Breast epithelium (tissue), 4 donors: ENCODE results near the gene MARVELD1. TPM values are rescaled to one million over a fixed set of nuclear protein-coding genes. Genes with fewer than 3 reads are reported as not detected.

Experiments used
- DNase-seq, 2 donors: peaks; one replicate each; pipeline ENCODE4 v3.0.0-alpha.2; 2019; ENCODE audit warnings: low spot score in 2 of 2
- H3K27ac ChIP-seq, 2 donors: fragments of 200-600 bp; sonication (generic) in 1 of 2; one replicate each; pipeline ENCODE4 v1.5.1; 2016 to 2019; ENCODE audit warnings: mild to moderate bottlenecking in 1 of 2
- H3K27me3 ChIP-seq, 2 donors: fragments of 200-600 bp; sonication (generic) in 1 of 2; one replicate each; pipeline versions ENCODE4 v1.5.1 to v1.6.0; 2017 to 2019; ENCODE audit warnings: control low read depth in 1 of 2, mild to moderate bottlenecking in 1 of 2
- H3K36me3 ChIP-seq: fragments of 200-600 bp; one replicate; pipeline ENCODE4 v1.5.1; 2019
- H3K4me1 ChIP-seq, 2 donors: fragments of 200-600 bp; sonication (generic); one replicate each; pipeline ENCODE4 v1.5.1; 2016 to 2019; ENCODE audit warnings: control low read depth in 1 of 2
- H3K4me3 ChIP-seq, 3 donors: fragments of 200-600 bp; sonication (generic); 1 replicate in 2 of 3; 2 replicates in 1 of 3; pipeline ENCODE4 v1.5.1; 2016 to 2019; ENCODE audit warnings: mild to moderate bottlenecking in 3 of 3, moderate library complexity in 2 of 3
- H3K9me3 ChIP-seq, 2 donors: fragments of 200-600 bp; sonication (generic) in 1 of 2; one replicate each; pipeline ENCODE4 v1.5.1; 2016 to 2019; ENCODE audit warnings: control low read depth in 1 of 2
- POLR2A ChIP-seq: fragments of 450-650 bp; IDR thresholded peaks from one replicate; pipeline ENCODE4 v1.6.1; 2016; ENCODE audit warnings: antibody characterized with exemption, mild to moderate bottlenecking, moderate library complexity
- POLR2AphosphoS5 ChIP-seq, 3 donors: sonication (generic); formaldehyde crosslinking; IDR thresholded peaks; one replicate each; pipeline ENCODE4 v1.6.1; 2017; ENCODE audit warnings: antibody characterized with exemption in 3 of 3
- intact Hi-C: fragments of 100-400 bp; cut with DNase I; formaldehyde crosslinking; loops from one replicate; pipeline ENCODE4 v1.15.1; 2023; ENCODE audit warnings: low total_unique reads
- total RNA-seq, 3 donors: library from RNA; depleted of rRNA; stranded (reverse); fragments of >200 nt; gene quantifications; one replicate each; pipeline ENCODE4 v1.1.0, GENCODE V29; 2016
- TF ChIP-seq, protein P1 (sequence below), 3 donors: fragments of 450-650 bp; IDR thresholded peaks; one replicate each; pipeline ENCODE4 v1.5.1; 2016 to 2017; ENCODE audit warnings: antibody characterized with exemption in 3 of 3, mild to moderate bottlenecking in 3 of 3, moderate library complexity in 3 of 3

MARVELD1 gene
- total RNA-seq, 3 donors from 2014 or later, result 13.4 to 19.8 (median 16.2) TPM

DNA sequence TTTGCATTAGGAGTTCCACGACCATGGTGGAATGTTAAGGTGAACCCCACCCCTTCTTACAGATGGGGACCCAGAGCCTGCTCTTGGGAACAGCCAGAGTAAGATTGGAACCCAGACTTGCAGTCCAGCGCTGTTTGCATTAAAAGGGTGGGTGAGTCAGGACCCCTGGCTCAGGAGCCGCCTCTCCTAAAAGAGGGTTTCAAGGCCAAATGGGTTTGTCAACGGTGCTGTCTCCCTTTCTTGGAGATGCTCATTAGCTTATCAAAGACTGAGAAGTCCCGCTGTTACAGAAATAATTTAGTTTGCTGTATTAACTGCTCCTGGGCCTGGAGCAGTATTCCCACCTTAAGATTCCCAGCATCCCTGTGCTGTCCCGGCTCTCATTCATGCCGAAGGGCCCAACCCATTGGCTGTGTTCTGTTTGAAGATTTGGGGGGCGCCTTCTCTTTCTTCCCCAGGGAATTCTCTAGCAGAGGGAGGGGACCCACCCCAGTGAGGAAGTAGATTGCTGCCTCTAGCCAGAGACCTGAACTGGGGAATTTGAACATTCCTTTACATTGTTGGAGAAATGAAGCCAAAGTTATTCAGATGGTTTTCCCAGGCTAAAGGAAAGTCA, 1.8 kb downstream of the MARVELD1 start:
- DNase-seq, result no peak
- Histone ChIP-seq H3K27me3 (no peaks in the 10 kb centered on the region), H3K4me3 (peak overlapping the region; percentile 53 to 89 (median 75)), H3K9me3 (no peaks in the 10 kb centered on the region), H3K36me3 (no peaks in the 10 kb centered on the region), H3K27ac (peak overlapping the region; percentile 92 to 93), H3K4me1 (peaks cover 15 to 21% of the 10 kb centered on the region in 2 donors)
- intact Hi-C loops, result loop anchor here (5.0 to 10.0 kb wide), 2 partner anchors 1128 to 1539 kb away; partner anchors contain the start of gene TM9SF3
- TF ChIP-seq, protein P1, sequence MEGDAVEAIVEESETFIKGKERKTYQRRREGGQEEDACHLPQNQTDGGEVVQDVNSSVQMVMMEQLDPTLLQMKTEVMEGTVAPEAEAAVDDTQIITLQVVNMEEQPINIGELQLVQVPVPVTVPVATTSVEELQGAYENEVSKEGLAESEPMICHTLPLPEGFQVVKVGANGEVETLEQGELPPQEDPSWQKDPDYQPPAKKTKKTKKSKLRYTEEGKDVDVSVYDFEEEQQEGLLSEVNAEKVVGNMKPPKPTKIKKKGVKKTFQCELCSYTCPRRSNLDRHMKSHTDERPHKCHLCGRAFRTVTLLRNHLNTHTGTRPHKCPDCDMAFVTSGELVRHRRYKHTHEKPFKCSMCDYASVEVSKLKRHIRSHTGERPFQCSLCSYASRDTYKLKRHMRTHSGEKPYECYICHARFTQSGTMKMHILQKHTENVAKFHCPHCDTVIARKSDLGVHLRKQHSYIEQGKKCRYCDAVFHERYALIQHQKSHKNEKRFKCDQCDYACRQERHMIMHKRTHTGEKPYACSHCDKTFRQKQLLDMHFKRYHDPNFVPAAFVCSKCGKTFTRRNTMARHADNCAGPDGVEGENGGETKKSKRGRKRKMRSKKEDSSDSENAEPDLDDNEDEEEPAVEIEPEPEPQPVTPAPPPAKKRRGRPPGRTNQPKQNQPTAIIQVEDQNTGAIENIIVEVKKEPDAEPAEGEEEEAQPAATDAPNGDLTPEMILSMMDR (IDR thresholded peaks at IDR 0.05), result no peak

DNA sequence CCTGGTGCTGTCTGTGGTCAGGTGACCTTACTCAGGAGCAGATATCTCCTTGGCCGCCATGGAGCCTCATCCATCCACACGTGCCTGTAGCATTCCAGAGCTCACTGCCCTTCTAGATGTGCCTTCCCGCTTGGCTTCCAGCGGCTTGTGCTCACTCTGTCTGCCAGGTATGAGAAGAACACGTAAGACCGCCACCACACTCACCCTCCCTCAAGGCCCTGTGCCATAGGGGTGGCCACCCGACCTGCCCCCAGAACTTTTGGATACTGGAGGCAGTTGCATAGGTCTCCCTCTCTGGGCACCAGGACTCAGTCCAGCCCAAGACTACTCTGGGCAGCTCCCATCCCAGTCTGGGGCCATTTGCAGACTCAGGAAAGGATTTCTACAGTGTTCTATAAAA, 4.1 kb downstream of the MARVELD1 start:
- DNase-seq, result no peak
- Histone ChIP-seq H3K27me3 (no peaks in the 10 kb centered on the region), H3K4me3 (peak overlapping the region in 1 of 3 donors; percentile 41), H3K9me3 (no peaks in the 10 kb centered on the region), H3K27ac (peak overlapping the region; percentile 92 to 93), H3K4me1 (peaks cover 15 to 21% of the 10 kb centered on the region in 2 donors), H3K36me3 (no peaks in the 10 kb centered on the region)
- intact Hi-C loops, result loop anchor here (5.0 to 10.0 kb wide), 2 partner anchors 1130 to 1537 kb away; partner anchors contain the start of gene TM9SF3
- TF ChIP-seq, protein P1 (IDR thresholded peaks at IDR 0.05), result no peak
- TF ChIP-seq POLR2A (no peak), POLR2AphosphoS5 (IDR thresholded peaks at IDR 0.05) (no peak)

DNA sequence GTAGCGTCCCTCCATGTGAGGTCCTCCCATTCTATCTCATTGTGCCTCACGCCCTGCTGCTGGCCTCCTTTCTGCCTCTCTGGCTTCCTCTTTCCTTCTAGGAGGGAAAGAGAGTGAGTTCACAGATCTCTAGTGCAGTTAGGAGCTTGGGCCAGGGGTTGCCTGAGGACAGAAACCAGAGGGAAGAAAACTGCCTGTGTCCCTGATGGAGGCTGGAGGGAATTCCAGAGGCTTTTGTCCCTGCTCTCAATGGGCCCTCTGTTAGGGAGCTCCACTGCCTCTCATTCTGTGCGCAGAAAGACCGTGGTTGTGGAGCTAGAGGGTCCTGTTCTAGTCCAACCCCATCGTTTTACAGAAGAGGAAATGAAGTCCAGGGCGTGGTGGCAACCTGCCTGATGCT, 4.6 kb downstream of the MARVELD1 start:
- TF ChIP-seq, protein P1 (IDR thresholded peaks at IDR 0.05), result no peak
- no peak for TF ChIP-seq POLR2A
- TF ChIP-seq POLR2AphosphoS5 (IDR thresholded peaks at IDR 0.05), result no peak
- Histone ChIP-seq H3K27ac (peak overlapping the region; percentile 92 to 93), H3K9me3 (no peaks in the 10 kb centered on the region), H3K4me1 (peaks cover 15 to 21% of the 10 kb centered on the region in 2 donors), H3K27me3 (no peaks in the 10 kb centered on the region), H3K4me3 (peak overlapping the region in 1 of 3 donors; percentile 41), H3K36me3 (no peaks in the 10 kb centered on the region)
- no peak for DNase-seq
- intact Hi-C loops, result loop anchor here (5.0 to 10.0 kb wide), 2 partner anchors 1131 to 1537 kb away; partner anchors contain the start of gene TM9SF3

DNA sequence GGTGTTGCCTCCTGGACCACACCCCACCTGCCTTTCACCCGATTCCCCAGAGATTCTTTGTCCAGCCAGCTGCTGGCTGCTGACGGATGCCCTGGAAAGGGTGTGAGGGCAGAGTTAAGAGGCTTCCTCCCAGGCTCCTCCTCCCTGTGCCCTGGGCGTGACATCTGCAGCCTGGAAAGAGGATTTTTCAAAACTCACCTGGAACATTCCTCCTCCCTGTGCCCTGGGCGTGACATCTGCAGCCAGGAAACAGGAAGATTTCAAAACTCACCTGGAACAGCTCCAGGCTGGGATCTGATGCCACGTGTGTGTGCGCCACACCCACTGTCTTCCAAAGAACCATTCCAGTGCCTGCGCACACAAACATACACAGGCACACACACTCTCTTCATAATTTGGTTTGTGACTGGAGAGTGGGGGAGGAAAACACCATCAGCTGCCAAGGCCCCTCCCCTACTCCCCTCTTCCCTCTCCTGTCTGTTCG, 5.2 kb downstream of the MARVELD1 start:
- intact Hi-C loops, result loop anchor here (5.0 to 10.0 kb wide), 2 partner anchors 1131 to 1536 kb away; partner anchors contain the start of gene TM9SF3
- Histone ChIP-seq H3K4me1 (peaks cover 15 to 21% of the 10 kb centered on the region in 2 donors), H3K4me3 (peak overlapping the region in 1 of 3 donors; percentile 41), H3K36me3 (no peaks in the 10 kb centered on the region), H3K27ac (peak overlapping the region; percentile 92 to 93), H3K27me3 (no peaks in the 10 kb centered on the region), H3K9me3 (no peaks in the 10 kb centered on the region)
- peak; percentile 88 to 92 for DNase-seq
- peak; percentile 37 to 72 (median 57) for TF ChIP-seq POLR2AphosphoS5 (IDR thresholded peaks at IDR 0.05)
- TF ChIP-seq, protein P1 (IDR thresholded peaks at IDR 0.05), result no peak

DNA sequence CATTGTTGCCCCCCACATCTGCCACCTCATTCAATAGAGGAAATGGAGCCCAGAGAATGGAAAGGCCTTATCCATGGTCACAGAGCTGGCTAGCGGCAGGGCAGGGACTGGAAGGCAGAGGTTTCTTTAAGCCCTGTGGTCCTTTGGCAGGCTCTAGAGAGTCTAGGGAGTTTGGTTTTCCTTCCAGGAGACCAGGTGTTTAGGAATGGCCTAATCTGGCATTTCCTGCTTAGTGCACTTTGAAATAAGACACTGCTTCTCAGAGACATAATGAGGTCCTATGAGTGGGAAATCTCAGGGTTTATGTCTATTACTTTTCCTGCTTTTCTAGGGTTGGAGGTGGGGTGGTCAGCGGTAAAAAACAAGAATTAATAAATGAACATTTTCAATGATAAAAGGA, 6.1 kb downstream of the MARVELD1 start:
- no peaks in the 10 kb centered on the region for H3K27me3 ChIP-seq
- H3K9me3 ChIP-seq, result no peaks in the 10 kb centered on the region
- no peaks in the 10 kb centered on the region for H3K36me3 ChIP-seq
- peaks cover 15 to 21% of the 10 kb centered on the region in 2 donors for H3K4me1 ChIP-seq
- H3K4me3 ChIP-seq, result no peak overlapping the region
- intact Hi-C loops, result loop anchor here (5.0 to 10.0 kb wide), 2 partner anchors 1132 to 1535 kb away; partner anchors contain the start of gene TM9SF3
- TF ChIP-seq, protein P1 (IDR thresholded peaks at IDR 0.05), result no peak
- TF ChIP-seq POLR2A, result no peak
- TF ChIP-seq POLR2AphosphoS5 (IDR thresholded peaks at IDR 0.05), result no peak
- no peak for DNase-seq
- peak overlapping the region; percentile 92 to 93 for H3K27ac ChIP-seq
